HG03520 (cell line): Measurements from ENCODE around the gene PKP1.
"Not testable (repeated sequence)": the region's sequence is repeated elsewhere in the genome, so short reads cannot be mapped to it uniquely, and the experiment has no call there.

ENCODE experiments used
- ATAC-seq: cut with Tn5 transposase; IDR thresholded peaks from one replicate; pipeline ENCODE4 v1.9.1; 2021; ENCODE audit warnings: mild to moderate bottlenecking, moderate library complexity; ENCODE audit not compliant: unreplicated experiment

PKP1 gene

GRCh38 chr1:201282931-201283829 lies at the start of gene PKP1:
Gene PKP1, plus strand, starts transcription at chr1:201283506. Its CDS starts 197 bp downstream, at chr1:201283703.
- no peak for ATAC-seq

- not testable (repeated sequence) for ATAC-seq
Observed at GRCh38 chr1:201239646-201240045, 43.7 kb upstream of the PKP1 start.

GRCh38 chr1:201240171-201240570 lies 43.1 kb upstream of the PKP1 start:
- ATAC-seq: no peak

GRCh38 chr1:201241736-201242135 lies 41.6 kb upstream of the PKP1 start:
- ATAC-seq: no peak

- no peak for ATAC-seq
Observed at GRCh38 chr1:201245082-201245481, 38.2 kb upstream of the PKP1 start.

DNA sequence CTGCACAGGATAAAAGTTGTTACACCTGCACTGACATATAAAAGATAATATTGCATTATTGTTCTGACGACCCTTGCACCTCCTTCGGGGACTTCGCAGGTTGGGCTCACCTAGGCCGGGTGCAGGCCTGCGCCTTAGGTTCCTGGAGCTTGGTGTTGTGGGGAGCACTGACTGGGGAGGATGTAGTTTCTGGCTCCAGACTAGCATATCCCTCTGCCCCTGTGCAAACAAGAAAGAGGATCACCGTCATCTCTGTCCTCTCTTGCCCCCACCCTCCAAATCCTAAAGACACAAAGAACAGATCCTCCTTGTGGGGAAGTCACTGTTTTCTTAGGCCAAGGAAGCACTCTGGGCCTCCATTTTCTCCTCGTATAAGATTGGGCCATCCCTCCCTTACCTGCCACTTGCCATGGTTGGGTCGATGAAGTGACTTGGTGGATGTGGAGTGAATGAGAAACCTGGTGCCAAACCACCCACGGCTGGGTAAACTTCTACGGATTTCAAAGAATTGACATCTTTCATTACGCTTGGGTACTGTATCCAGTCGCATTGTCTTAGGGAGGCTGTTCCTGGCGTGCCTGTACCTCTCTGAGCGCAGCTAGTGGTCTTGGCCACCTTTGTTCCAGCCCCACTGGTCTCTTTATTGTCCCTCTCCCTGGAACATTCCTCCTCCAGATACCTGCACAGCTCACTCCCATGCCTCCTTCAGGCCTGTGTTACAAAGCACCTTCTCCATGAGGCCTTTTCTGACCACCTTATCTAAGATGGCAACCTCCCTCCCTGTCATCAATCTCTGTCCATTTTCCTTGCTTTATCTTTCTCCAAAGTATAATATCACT lies 34.4 kb upstream of the PKP1 start:
- ATAC-seq: no peak

GRCh38 chr1:201250326-201251011 lies 32.8 kb upstream of the PKP1 start:
- ATAC-seq: no peak

GRCh38 chr1:201251411-201251810 lies 31.9 kb upstream of the PKP1 start:
- no peak for ATAC-seq

DNA sequence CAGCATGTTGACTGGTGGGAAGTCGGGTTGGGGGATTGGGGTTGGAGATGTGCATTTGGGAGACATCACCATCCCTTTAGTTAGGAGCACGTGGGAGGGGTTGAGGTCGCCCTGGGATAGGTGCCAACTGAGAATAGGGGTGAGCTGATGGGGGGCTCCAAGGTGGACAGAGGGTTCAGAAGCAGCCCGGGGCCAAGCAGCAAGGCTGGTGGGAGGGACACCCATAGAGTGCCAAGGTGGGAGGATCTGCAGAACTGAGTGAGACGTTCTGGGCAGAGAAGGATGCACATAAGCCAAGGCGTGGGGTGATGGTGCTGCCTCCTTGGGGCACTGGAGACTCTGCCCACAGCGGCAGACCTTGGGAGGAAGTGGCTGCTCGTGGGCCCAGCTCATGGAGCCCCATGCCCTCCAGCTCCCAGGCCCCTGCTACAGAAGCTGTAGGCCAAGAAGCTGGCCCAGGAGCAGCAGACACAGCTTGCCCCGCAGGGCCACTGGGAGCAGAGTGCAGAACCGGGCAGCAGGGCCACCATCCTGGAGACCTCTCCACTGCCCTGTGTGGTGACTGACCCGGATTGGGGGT lies 31.4 kb upstream of the PKP1 start:
- no peak for ATAC-seq

DNA sequence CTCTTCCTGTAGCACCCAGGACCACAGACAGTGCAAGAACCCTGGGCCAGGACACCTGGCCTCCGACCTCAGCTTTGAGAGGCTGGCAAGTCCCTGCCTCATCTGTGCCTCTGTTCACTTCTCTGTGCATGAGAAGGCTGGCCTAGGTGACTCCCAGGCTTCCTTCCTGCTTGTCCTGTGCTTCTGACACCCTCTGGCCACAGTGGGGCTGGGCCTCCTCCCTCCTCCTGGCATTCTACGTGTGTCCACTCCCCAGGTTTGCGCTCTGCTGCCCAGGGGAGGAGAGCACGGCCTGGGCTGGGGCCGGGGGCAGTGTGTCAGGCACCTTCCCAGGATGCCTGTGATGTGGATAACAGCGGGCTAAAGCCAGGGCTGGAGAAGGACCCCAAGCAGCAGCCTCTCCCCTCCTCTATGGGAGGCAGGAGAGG lies 30.3 kb upstream of the PKP1 start:
- ATAC-seq: no peak

DNA sequence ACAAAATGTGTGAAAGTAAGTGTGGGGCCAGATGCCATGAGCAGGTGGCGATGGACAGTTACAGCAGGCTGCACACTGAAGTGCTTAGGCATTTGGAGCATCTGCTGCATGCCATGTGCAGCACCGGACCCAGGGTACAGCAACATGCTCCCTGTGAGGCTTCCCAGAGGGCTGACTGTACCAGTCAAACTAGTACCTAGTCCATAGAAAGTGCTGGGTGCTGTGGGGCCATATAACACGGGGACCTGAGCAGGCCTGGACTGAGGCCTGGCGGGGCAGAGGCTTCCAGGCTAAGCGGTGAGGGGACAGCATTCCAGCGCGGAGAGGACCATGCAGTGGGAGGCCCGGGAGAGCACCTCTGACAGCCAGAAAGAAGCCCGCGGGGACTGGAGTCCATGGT lies 29.9 kb upstream of the PKP1 start:
- ATAC-seq: no peak

DNA sequence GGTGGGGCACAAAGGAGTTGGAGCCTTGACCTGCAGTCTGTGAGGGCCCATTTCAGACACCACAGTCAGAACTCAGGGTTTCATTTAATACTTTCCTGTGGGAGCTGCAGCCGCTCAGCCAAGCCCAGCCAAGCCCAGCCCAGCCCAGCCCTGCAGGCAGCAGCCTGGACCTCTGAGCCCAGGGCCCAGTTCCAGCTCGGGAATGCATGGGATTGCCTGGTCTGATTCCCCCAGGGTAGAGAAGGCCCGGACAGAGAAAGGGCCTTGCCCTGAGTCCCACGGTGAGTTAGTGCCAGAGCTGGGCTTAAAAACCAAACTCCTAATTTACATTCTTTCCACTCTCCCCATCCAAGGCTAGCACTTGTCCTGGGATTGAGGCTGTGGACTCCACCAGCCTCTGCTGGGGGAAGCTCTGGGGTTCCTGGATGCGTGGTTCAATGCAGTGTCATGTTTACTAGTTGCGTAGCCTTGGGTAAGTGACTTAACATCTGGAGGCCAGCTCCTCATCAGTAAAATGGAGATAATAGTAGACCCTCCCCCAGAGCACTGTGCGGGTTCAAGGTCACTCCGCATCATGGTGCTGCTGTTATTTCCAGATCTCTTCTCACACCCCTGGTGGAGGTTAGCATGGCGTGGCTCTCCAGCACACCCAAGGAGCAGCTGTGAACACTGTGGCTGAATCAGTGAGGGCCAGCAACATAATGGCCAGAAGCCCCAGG lies 29.2 kb upstream of the PKP1 start:
- no peak for ATAC-seq

- ATAC-seq: no peak
Observed at GRCh38 chr1:201254625-201255478, 28.5 kb upstream of the PKP1 start.

GRCh38 chr1:201255479-201256362 lies 27.6 kb upstream of the PKP1 start:
- ATAC-seq: no peak

DNA sequence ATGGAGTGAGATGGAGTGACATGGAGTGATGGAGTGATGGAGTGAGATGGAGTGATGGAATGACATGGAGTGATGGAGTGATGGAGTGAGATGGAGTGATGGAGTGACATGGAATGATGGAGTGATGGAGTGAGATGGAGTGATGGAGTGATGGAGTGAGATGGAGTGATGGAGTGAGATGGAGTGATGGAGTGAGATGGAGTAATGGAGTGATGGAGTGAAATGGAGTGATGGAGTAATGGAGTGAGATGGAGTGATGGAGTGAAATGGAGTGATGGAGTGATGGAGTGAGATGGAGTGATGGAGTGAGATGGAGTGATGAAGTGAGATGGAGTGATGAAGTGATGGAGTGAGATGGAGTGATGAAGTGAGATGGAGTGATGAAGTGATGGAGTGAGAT lies 25.2 kb upstream of the PKP1 start:
- ATAC-seq: not testable (repeated sequence)

DNA sequence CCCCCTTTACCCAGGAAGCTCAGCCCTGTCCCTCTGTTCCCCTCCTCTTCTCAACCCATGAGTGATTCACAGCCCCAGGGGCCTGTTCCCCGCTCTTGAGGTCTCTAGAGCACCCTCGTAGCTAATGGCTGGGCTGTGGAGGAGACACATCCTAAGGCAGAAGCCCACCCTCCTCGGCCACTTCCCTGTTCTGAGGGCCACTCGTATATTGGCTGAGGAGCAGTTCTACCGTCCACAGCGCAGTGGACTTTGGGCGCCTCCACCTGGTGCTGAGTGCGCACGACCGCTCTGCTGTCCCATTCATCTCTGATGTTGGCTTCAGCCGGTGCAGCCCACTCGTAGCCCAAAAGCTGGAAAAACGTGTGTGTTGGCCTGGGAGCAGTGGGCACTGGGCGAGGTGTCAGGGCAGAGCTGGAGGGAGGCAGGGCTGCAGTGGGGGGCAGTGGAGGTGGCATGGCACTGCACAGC lies 24.5 kb upstream of the PKP1 start:
- ATAC-seq: no peak

DNA sequence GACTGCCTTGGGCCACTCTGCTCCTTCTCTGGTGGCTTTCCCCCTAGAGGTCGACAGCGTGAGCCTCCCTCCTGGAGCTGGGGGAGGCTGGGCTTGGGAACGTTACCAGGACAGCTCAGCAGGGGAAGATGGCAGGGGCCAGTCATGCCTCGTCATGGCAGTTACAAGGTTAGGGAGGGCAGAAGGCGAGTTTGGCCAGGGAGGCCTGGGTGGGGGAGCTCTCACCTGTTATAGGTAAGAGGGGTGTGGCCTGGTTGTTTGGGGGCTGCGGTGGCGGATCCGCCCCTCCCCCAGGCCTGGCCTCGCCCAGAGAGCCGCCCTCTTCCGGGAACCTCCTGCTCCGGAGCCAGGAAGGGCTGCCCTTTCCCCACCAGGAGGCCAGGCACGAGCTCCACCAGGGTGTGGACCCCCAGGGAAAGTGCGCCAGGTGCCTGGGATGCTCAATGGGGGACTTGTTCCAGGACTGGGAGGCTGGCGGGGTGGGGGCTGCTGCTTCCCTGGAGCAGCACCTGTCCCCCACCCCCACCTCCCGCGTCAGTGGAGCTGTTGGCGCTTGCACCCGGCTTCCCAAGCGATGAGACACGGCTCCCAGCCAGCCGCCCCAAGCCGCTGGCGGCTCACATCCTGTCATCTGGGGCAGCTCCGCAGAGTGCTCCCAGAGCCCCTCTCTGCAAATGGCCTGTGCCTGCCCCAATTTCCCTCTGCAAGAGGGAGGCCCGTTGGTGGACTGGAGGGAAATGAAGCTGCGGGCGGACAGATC lies 23.6 kb upstream of the PKP1 start:
- no peak for ATAC-seq

GRCh38 chr1:201260236-201260590 lies 23.1 kb upstream of the PKP1 start:
- ATAC-seq: no peak
